Smooth muscle cell (in vitro differentiated cells): Measurements from ENCODE around the gene MSMP. TPM values are rescaled to one million over a fixed set of nuclear protein-coding genes. Genes with fewer than 3 reads are reported as not detected.

Experiments used
- DNase-seq: peaks from one replicate; lab custom pipeline; 2025; ENCODE audit not compliant: unreplicated experiment; lab: John Stamatoyannopoulos, UW
- H2AFZ ChIP-seq: fragments of 200-600 bp; sonication (generic); 2 replicates; pipeline ENCODE4 v1.6.0; 2016; ENCODE audit warnings: antibody characterized with exemption, low read depth, mild to moderate bottlenecking
- H3F3A ChIP-seq: fragments of 200-600 bp; sonication (generic); 2 replicates; pipeline ENCODE4 v1.6.0; 2017; ENCODE audit warnings: antibody characterized with exemption, low read depth
- H3K27ac ChIP-seq: fragments of 200-600 bp; sonication (generic); 2 replicates; pipeline ENCODE4 v1.5.1; 2016; ENCODE audit warnings: low read depth, mild to moderate bottlenecking
- H3K27me3 ChIP-seq: fragments of 200-600 bp; sonication (generic); 2 replicates; pipeline ENCODE4 v1.6.1; 2016; ENCODE audit warnings: low read depth, mild to moderate bottlenecking
- H3K36me3 ChIP-seq: fragments of 200-600 bp; sonication (generic); 2 replicates; pipeline ENCODE4 v1.5.1; 2016; ENCODE audit warnings: low read depth
- H3K4me1 ChIP-seq: fragments of 200-600 bp; sonication (generic); 2 replicates; pipeline ENCODE4 v1.5.1; 2016; ENCODE audit warnings: low read depth
- H3K4me2 ChIP-seq: fragments of 200-600 bp; sonication (generic); 2 replicates; pipeline ENCODE4 v1.6.0; 2016; ENCODE audit warnings: mild to moderate bottlenecking
- H3K4me3 ChIP-seq: fragments of 200-600 bp; sonication (generic); 2 replicates; pipeline ENCODE4 v1.5.1; 2016; ENCODE audit warnings: mild to moderate bottlenecking
- H3K79me2 ChIP-seq: fragments of 200-600 bp; sonication (generic); 2 replicates; pipeline ENCODE4 v1.6.0; 2016; ENCODE audit warnings: low read depth, mild to moderate bottlenecking
- H3K9ac ChIP-seq: fragments of 200-600 bp; sonication (generic); 2 replicates; pipeline ENCODE4 v1.6.0; 2016; ENCODE audit warnings: low read depth
- H3K9me3 ChIP-seq: fragments of 200-600 bp; sonication (generic); replicated peaks from 2 replicates; pipeline ENCODE4 v1.5.1; 2016; ENCODE audit warnings: low read depth
- H4K20me1 ChIP-seq: fragments of 200-600 bp; sonication (generic); 2 replicates; pipeline ENCODE4 v1.6.0; 2016; ENCODE audit warnings: low read depth
- CTCF ChIP-seq: fragments of 200-600 bp; sonication (generic); IDR thresholded peaks from 2 replicates; pipeline ENCODE4 v1.5.1; 2017; ENCODE audit warnings: borderline replicate concordance, mild to moderate bottlenecking, antibody characterized with exemption; ENCODE audit not compliant: insufficient read depth, poor library complexity, severe bottlenecking
- WGBS: methylation state at CpG from one replicate; pipeline ENCODE4 v1.1.7; 2016; ENCODE audit warnings: low lambda C conversion rate; 5-methylcytosine and 5-hydroxymethylcytosine counted together
- polyA plus RNA-seq: library from polyadenylated mRNA; unstranded; fragments of >200 nt; fragmentation: Nextera tagmentation; extraction: Ambion mirVana; gene quantifications from 2 replicates; pipeline ENCODE4 v1.2.1, GENCODE V29; 2016
- total RNA-seq: library from RNA; depleted of rRNA; stranded (reverse); fragments of >200 nt; gene quantifications from 2 replicates; pipeline ENCODE4 v1.2.3, GENCODE V29; 2014

MSMP gene
- total and polyA plus RNA-seq, 2 experiments from 2014 or later = not detected

- Histone ChIP-seq H3K9me3 (no peaks in the 10 kb centered on the region), H2AFZ (peak overlapping the region; percentile 84), H3K4me1 (peaks cover 24% of the 10 kb centered on the region), H3K27ac (peak overlapping the region; percentile 44), H3K36me3 (peaks cover 4% of the 10 kb centered on the region), H4K20me1 (peaks cover 37% of the 10 kb centered on the region), H3K4me3 (peak overlapping the region; percentile 94), H3K27me3 (no peaks in the 10 kb centered on the region), H3K79me2 (peaks cover 56% of the 10 kb centered on the region), H3K4me2 (peak overlapping the region; percentile 98), H3F3A (no peaks in the 10 kb centered on the region), H3K9ac (peak overlapping the region; percentile 86)
- no peak for TF ChIP-seq CTCF
- no peak for DNase-seq
- WGBS = 14% methylated on average over 17 of the region's 19 CpGs
Observed at GRCh38 chr9:35749515-35750255, 4.4 kb downstream of the MSMP start.

- H3K4me2 ChIP-seq = peak within 1 kb of the TSS; percentile 98
- no peak for TF ChIP-seq CTCF
- no peaks in the 10 kb centered on the region for H3F3A ChIP-seq
- H4K20me1 ChIP-seq = peaks cover 44% of the 10 kb centered on the region
- no peaks in the 10 kb centered on the region for H3K9me3 ChIP-seq
- peaks cover 63% of the 10 kb centered on the region for H3K79me2 ChIP-seq
- H3K36me3 ChIP-seq = peaks cover 4% of the 10 kb centered on the region
- H2AFZ ChIP-seq = peak within 1 kb of the TSS; percentile 84
- no peaks in the 10 kb centered on the region for H3K27me3 ChIP-seq
- peak within 1 kb of the TSS; percentile 44 for H3K27ac ChIP-seq
- WGBS = under 1% methylated on average over 65 of the region's 69 CpGs
- H3K4me3 ChIP-seq = peak within 1 kb of the TSS; percentile 94
- H3K4me1 ChIP-seq = peaks cover 24% of the 10 kb centered on the region
- DNase-seq = no peak
- peak within 1 kb of the TSS; percentile 86 for H3K9ac ChIP-seq
Observed at GRCh38 chr9:35748858-35749514, 5.1 kb downstream of the MSMP start, which contains the start of the genes GBA2 and RGP1. GBA2 (minus strand) TSS chr9:35749228; CDS start chr9:35748704, 524 bp downstream. RGP1 (plus strand) TSS chr9:35749287; CDS start chr9:35749756, 469 bp downstream.

- Histone ChIP-seq H3K9ac (peak overlapping the region; percentile 86), H3K79me2 (peaks cover 69% of the 10 kb centered on the region), H3K4me3 (peak overlapping the region; percentile 94), H3K9me3 (no peaks in the 10 kb centered on the region), H3K27me3 (no peaks in the 10 kb centered on the region), H2AFZ (peak overlapping the region; percentile 84), H3F3A (no peaks in the 10 kb centered on the region), H3K27ac (peak overlapping the region; percentile 44), H3K4me2 (peak overlapping the region; percentile 98), H3K4me1 (peaks cover 24% of the 10 kb centered on the region), H4K20me1 (peaks cover 49% of the 10 kb centered on the region), H3K36me3 (peaks cover 4% of the 10 kb centered on the region)
- DNase-seq = no peak
- TF ChIP-seq CTCF = no peak
- WGBS = 2% methylated on average over 24 of the region's 24 CpGs
Observed at GRCh38 chr9:35748242-35748857, 5.7 kb downstream of the MSMP start.
